GM12891 (cell line): ENCODE measurements around the gene TIE1.

ENCODE experiments used
- DNase-seq: peaks from one replicate; pipeline ENCODE4 v3.0.0; 2011; ENCODE audit warnings: low spot score; ENCODE audit not compliant: insufficient read length
- FAIRE-seq: peaks from 2 replicates; lab custom pipeline; 2011; peaks lifted over from hg19 to GRCh38; lab: Jason Lieb, UNC
- PAX5 ChIP-seq: IDR thresholded peaks from 2 replicates; pipeline ENCODE4 v1.6.1; 2011; ENCODE audit warnings: low read length, moderate library complexity, mild to moderate bottlenecking; ENCODE audit not compliant: insufficient read depth, severe bottlenecking
- POLR2A ChIP-seq: IDR thresholded peaks from 2 replicates; pipeline ENCODE4 v1.6.1; 2011; ENCODE audit warnings: low read depth, low read length, control low read depth
- POLR2AphosphoS5 ChIP-seq: IDR thresholded peaks from 2 replicates; pipeline ENCODE4 v1.6.1; 2011; ENCODE audit warnings: low read depth, low read length, control low read depth
- POU2F2 ChIP-seq: IDR thresholded peaks from 2 replicates; pipeline ENCODE4 v1.6.1; 2011; ENCODE audit warnings: low read depth, mild to moderate bottlenecking, control low read depth, low read length, moderate library complexity
- SPI1 ChIP-seq: IDR thresholded peaks from 2 replicates; pipeline ENCODE4 v1.6.1; 2011; ENCODE audit warnings: low read depth, low read length, control low read depth
- TAF1 ChIP-seq: IDR thresholded peaks from 2 replicates; pipeline ENCODE4 v1.6.1; 2011; ENCODE audit warnings: low read depth, low read length, control low read depth

TIE1 gene

DNA sequence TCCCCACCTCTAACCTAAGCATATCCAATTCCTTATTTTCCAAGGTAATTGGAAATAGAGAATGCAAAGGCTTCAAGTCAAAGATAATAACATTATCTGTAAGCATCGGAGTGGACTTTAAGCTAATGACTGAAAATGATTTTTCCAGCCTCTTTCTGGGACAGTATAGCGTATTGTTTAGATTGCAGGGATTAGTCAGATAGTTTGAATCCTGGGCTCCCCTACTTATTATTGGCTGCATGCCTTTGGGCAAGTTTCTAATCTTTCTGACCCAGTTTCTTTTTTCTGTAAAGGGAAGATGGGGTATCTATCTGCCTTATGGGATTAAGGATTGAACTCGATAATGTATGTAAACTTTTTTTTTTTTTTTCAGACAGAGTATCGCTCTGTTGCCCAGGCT, 56.5 kb downstream of the TIE1 start:
- no peak for FAIRE-seq
- TF ChIP-seq SPI1: no peak
- TF ChIP-seq POLR2AphosphoS5: no peak
- TF ChIP-seq PAX5: no peak
- TF ChIP-seq POLR2A: no peak
- TF ChIP-seq TAF1: no peak
- TF ChIP-seq POU2F2: no peak
- no peak for DNase-seq

DNA sequence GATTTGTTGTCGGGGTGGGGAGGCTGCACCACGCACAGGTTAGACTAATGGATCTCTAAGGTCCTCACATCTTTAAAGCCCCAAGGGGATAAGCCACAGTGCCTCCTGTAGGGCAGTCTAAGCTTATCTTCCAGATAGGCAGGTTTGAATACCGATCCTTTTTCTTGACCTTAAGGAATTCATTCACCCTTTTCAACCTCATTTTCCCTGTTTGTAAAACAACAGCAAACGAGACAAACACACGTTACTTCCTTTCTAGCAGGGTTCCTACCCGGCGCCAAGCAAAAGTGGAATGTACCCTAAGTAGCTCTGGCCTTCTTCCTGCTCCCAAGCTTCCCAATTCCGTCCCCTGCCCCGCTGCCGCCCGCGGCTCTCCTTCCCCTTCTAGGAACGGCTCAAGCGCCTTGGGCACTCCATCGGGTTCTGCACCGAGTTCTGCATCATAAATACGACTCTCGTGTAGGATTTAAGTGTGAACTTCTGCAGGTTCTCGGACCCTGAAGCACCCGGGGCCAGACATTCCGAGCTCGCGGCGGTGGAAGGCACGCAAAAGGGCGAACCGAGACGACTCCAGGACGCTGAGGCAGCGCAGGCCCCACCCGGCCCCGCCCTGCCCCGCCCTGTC, 57.5 kb downstream of the TIE1 start:
- FAIRE-seq (peak; percentile 50), DNase-seq (peak; percentile 43)
- TF ChIP-seq POLR2AphosphoS5: no peak
- no peak for TF ChIP-seq SPI1
- TF ChIP-seq PAX5: no peak
- no peak for TF ChIP-seq POU2F2
- no peak; the same call in 1 of the 2 replicates for TF ChIP-seq POLR2A
- TF ChIP-seq TAF1: no peak

DNA sequence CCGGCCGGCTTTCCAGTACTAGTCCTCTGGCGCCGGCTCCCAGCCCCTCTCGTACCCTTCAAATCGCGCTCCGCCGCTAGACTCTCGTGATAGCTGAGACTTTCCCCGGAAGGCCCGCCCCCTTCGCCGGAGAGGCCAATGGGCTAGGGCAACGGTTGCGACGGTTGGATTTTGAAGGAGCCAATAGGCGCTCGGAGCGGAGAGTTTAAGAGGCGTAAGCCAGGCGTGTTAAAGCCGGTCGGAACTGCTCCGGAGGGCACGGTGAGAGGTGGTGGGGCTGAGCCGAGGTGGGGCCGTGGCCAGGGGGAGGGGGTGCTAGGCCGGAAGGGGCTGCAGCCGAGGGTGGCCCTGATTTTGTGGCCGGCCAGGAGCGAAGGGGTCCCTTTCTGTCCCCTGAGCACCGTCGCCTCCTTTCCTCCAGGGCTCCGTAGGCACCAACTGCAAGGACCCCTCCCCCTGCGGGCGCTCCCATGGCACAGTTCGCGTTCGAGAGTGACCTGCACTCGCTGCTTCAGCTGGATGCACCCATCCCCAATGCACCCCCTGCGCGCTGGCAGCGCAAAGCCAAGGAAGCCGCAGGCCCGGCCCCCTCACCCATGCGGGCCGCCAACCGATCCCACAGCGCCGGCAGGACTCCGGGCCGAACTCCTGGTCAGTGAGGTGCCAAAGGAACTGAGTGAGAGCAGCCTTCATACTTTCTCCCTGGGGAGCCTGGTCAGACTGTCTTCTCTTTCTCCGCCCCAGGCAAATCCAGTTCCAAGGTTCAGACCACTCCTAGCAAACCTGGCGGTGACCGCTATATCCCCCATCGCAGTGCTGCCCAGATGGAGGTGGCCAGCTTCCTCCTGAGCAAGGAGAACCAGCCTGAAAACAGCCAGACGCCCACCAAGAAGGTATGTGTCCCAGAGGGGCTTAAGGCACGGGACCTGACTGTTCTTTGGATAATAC, 58.2 kb downstream of the TIE1 start, which contains the start of gene CDC20:
Gene CDC20, plus strand, starts transcription at position 236 of the 948 bp plus-strand sequence. Its CDS starts 235 bp downstream, at position 471.
- DNase-seq: peak; percentile 94
- peak; percentile 90 for FAIRE-seq
- TF ChIP-seq POLR2AphosphoS5: peak; percentile 81
- peak; percentile 73 for TF ChIP-seq POLR2A
- TF ChIP-seq SPI1: no peak

DNA sequence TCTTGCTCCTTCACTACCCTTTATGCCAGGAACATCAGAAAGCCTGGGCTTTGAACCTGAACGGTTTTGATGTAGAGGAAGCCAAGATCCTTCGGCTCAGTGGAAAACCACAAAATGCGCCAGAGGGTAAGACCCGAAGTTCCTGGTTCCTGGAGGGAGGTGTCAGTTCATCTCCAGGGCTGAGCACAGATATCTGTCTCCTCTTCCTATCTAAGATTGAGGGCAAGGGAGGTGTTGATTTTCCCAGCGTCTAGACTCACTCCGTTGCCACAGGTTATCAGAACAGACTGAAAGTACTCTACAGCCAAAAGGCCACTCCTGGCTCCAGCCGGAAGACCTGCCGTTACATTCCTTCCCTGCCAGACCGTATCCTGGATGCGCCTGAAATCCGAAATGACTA, 58.9 kb downstream of the TIE1 start:
- no peak for FAIRE-seq
- TF ChIP-seq POLR2AphosphoS5 (no peak), POU2F2 (no peak), POLR2A (no peak), PAX5 (no peak), TAF1 (no peak), SPI1 (no peak)
- DNase-seq: no peak

DNA sequence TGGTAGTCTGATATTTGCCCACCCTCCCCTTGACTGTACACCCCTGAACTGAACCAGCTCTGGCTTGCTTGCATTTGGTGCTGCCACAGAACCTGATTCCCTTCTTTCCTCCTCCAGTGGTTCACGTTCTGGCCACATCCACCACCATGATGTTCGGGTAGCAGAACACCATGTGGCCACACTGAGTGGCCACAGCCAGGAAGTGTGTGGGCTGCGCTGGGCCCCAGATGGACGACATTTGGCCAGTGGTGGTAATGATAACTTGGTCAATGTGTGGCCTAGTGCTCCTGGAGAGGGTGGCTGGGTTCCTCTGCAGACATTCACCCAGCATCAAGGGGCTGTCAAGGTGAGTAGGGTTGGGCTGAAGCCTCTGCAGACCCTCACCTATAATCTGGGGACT, 59.8 kb downstream of the TIE1 start:
- TF ChIP-seq POU2F2: no peak
- TF ChIP-seq SPI1: no peak
- TF ChIP-seq TAF1: no peak
- TF ChIP-seq POLR2AphosphoS5: no peak
- TF ChIP-seq POLR2A: no peak
- TF ChIP-seq PAX5: no peak
- no peak for FAIRE-seq
- no peak for DNase-seq

DNA sequence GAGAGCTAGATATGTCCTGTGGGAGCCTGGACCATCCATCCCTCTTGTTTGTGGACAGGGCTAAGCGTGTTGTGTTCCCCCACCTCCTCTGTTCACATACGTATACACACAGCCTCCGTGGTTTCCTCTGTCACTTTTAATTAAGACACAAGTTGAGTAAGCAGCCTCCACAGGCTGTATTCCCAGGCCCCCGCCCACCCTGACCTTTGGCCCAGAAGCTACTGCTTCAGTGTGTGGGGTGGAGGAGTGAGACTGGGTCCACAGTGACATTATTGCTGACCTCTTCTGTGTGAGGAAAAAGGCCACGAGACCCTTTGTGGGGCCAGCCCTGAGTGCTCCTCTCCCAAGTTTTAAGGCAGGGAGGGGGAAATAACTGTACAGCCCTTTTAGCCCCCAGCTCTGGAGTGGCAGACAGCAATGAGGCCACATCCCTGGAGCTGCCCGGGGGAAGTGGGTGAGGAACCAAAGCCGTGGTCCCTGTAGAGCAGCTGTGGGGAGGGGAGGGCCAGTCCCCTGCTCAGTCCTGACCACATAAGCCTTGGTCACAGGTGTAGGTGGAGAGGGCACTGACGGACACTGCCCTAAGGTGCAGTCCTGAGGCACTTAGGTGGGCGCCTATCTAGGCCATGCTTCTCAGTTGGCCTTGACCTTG, 62.6 kb downstream of the TIE1 start:
- FAIRE-seq (no peak), DNase-seq (no peak)
- TF ChIP-seq SPI1 (no peak), POLR2A (no peak), POU2F2 (no peak), POLR2AphosphoS5 (0 out of 2 replicates have a peak, but pooled peaks have one; percentile 14), TAF1 (no peak)

DNA sequence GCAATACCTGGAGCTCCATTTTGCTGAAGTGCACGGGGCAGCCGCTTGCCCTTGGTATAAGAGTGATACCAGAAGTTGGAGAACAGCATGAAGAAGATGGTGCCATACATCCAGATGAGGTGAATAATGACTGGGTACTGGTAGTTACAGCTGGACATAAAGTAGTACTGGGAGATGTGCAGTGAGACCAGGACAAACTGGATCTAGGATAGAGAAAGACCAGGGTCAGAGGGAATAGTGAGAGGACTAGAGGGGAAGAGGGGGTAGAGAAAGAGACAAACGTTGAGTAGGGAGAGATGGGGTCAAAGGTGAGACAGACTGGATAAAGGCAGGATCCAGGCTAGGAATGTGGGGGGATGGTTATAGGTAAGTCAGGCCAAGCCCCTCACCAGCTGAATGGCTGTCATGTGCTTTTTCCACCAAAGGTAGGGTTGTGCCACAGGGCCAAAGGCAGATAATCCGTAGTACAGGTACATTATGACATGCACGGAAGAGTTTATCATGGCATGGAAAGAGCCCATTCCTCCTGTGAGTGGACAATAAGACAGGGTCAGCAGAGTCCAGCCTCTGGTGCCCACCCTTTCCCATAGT, 63.2 kb downstream of the TIE1 start:
- TF ChIP-seq POU2F2: no peak
- TF ChIP-seq TAF1: no peak
- no peak for TF ChIP-seq POLR2AphosphoS5
- no peak for TF ChIP-seq POLR2A
- no peak for TF ChIP-seq SPI1
- no peak for TF ChIP-seq PAX5
- FAIRE-seq: no peak
- DNase-seq: no peak

DNA sequence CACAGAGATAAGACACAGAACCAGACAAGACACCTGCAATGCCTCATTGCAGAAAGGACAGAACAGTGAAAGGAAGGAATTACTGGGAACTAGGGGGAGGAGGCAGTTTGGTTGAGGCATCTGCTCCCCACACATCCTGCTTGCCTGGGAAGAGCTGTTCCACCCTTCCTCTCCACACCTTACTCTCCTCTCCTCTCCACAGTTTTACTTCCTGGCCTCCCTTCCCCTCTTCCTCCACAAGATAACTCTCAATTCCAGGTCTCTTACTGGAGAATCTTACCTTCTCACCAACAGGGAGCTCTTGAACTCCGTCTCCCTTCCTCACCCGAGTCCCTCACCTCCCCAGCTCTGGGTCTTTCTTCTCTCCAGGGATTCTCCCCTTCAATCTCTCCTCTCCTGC, 64.9 kb downstream of the TIE1 start:
- TF ChIP-seq POLR2A (no peak), POLR2AphosphoS5 (no peak), SPI1 (no peak), PAX5 (no peak), POU2F2 (no peak)
- FAIRE-seq (no peak), DNase-seq (no peak)

DNA sequence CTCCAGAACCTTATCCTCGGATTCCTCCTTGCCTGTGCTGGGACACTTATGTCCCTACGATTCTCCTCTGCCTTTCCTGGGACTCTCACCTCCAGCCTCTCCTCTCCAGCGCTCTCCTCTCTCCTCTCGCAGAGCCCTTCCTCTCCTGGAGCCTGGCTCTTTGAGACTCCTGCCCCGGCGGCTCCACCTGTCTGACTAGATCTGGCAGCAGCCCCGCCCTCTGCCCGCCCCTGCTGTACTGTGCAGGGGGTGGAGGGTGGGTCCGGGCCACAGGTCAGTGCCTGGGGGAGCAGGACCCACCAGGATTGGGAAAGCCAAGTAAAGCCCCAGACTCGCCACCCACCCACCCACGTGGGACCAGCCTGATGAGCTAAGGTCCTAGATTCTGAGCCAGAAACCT, 65.4 kb downstream of the TIE1 start:
- no peak for TF ChIP-seq POU2F2
- no peak for TF ChIP-seq SPI1
- TF ChIP-seq TAF1: no peak
- TF ChIP-seq POLR2A: no peak
- no peak for TF ChIP-seq PAX5
- no peak for TF ChIP-seq POLR2AphosphoS5
- FAIRE-seq (no peak), DNase-seq (no peak)
